Testis (tissue), 2 donors: ENCODE results near the gene NR4A1.

Experiments
- POLR2A ChIP-seq: fragments of 450-650 bp; IDR thresholded peaks from one replicate; pipeline ENCODE4 v1.6.1; 2017; ENCODE audit warnings: antibody characterized with exemption, mild to moderate bottlenecking, moderate library complexity
- TF ChIP-seq, protein P1 (sequence below), 3 experiments: fragments of 450-650 bp in 2 of 3; fragments of 200-600 bp in 1 of 3; sonication (generic) in 1 of 3; IDR thresholded peaks; one replicate each; pipeline ENCODE4 v1.5.1; 2016 to 2019; ENCODE audit warnings: antibody characterized with exemption in 3 of 3, mild to moderate bottlenecking in 2 of 3, moderate library complexity in 1 of 3

DNA sequence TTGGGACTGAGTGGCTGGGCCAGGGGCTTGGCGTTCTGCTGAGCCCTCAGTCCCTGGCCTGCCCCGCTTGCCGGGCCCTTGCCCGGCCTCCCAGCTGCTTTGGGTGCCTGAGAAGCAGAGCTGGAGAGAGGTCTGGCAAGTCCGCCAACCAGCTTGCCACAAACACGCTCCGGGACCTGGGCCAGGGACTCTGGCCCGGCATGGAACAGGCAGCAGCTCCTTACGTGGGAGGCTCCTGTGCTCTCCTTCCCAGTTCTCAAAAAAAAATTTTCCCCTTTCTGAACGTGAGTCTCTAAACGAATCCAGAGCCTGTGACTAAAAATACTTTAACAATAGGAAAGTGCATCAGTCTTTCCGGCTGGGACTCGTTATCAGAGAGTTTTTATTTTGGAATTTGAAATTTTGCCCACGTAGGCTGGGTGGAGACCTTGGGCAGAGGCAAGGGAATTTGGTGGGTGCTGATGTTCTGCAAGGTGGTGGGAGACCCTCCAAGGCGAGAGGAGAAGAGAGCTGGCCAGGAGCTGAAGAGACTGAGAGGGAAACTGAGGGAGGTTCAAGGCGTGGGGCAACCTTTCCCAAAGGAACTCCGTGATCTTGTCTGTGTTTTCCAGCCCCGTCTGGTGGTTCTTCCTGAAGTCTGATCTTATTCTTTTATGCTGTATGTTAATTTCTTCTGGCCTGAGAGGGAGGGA is 6.8 kb upstream of the NR4A1 start:
- TF ChIP-seq, protein P1, sequence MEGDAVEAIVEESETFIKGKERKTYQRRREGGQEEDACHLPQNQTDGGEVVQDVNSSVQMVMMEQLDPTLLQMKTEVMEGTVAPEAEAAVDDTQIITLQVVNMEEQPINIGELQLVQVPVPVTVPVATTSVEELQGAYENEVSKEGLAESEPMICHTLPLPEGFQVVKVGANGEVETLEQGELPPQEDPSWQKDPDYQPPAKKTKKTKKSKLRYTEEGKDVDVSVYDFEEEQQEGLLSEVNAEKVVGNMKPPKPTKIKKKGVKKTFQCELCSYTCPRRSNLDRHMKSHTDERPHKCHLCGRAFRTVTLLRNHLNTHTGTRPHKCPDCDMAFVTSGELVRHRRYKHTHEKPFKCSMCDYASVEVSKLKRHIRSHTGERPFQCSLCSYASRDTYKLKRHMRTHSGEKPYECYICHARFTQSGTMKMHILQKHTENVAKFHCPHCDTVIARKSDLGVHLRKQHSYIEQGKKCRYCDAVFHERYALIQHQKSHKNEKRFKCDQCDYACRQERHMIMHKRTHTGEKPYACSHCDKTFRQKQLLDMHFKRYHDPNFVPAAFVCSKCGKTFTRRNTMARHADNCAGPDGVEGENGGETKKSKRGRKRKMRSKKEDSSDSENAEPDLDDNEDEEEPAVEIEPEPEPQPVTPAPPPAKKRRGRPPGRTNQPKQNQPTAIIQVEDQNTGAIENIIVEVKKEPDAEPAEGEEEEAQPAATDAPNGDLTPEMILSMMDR (IDR thresholded peaks at IDR 0.05): no peak
- TF ChIP-seq POLR2A: no peak
